Tibial artery (tissue), 4 donors: ENCODE data around the gene SPATA7.

Experiments
- DNase-seq, 2 donors: peaks; one replicate each; pipeline ENCODE4 v3.0.0-alpha.2; 2019
- H3K27ac ChIP-seq, 2 donors: fragments of 200-600 bp; sonication (generic) in 1 of 2; 1 replicate in 1 of 2; 2 replicates in 1 of 2; pipeline ENCODE4 v1.5.1; 2018 to 2019; ENCODE audit warnings: mild to moderate bottlenecking in 1 of 2
- H3K27me3 ChIP-seq, 2 donors: fragments of 200-600 bp; sonication (generic) in 1 of 2; one replicate each; pipeline versions ENCODE4 v1.5.1 to v1.6.0; 2016 to 2019
- H3K36me3 ChIP-seq, 3 donors: fragments of 200-600 bp; sonication (generic) in 2 of 3; one replicate each; pipeline ENCODE4 v1.5.1; 2016 to 2019; ENCODE audit warnings: mild to moderate bottlenecking in 2 of 3
- H3K4me1 ChIP-seq, 4 donors: fragments of 200-600 bp; sonication (generic) in 2 of 4; 1 replicate in 3 of 4; 2 replicates in 1 of 4; pipeline ENCODE4 v1.5.1; 2016 to 2019
- H3K4me3 ChIP-seq, 2 donors: fragments of 200-600 bp; sonication (generic) in 1 of 2; 1 replicate in 1 of 2; 2 replicates in 1 of 2; pipeline ENCODE4 v1.5.1; 2018 to 2019; ENCODE audit warnings: mild to moderate bottlenecking in 2 of 2
- H3K9me3 ChIP-seq, 3 donors: fragments of 200-600 bp; sonication (generic) in 1 of 3; one replicate each; pipeline ENCODE4 v1.5.1; 2016 to 2019
- intact Hi-C: fragments of 100-400 bp; cut with DNase I; formaldehyde crosslinking; loops from one replicate; pipeline ENCODE4 v1.15.0; 2023; ENCODE audit warnings: low total_unique reads
- TF ChIP-seq, protein P1 (sequence below), 2 experiments: fragments of 200-600 bp in 1 of 2; fragments of 450-650 bp in 1 of 2; IDR thresholded peaks; one replicate each; pipeline ENCODE4 v1.5.1; 2017 to 2019; ENCODE audit warnings: antibody characterized with exemption in 2 of 2, mild to moderate bottlenecking in 1 of 2, moderate library complexity in 1 of 2

SPATA7 gene, protein sequence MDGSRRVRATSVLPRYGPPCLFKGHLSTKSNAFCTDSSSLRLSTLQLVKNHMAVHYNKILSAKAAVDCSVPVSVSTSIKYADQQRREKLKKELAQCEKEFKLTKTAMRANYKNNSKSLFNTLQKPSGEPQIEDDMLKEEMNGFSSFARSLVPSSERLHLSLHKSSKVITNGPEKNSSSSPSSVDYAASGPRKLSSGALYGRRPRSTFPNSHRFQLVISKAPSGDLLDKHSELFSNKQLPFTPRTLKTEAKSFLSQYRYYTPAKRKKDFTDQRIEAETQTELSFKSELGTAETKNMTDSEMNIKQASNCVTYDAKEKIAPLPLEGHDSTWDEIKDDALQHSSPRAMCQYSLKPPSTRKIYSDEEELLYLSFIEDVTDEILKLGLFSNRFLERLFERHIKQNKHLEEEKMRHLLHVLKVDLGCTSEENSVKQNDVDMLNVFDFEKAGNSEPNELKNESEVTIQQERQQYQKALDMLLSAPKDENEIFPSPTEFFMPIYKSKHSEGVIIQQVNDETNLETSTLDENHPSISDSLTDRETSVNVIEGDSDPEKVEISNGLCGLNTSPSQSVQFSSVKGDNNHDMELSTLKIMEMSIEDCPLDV

DNA sequence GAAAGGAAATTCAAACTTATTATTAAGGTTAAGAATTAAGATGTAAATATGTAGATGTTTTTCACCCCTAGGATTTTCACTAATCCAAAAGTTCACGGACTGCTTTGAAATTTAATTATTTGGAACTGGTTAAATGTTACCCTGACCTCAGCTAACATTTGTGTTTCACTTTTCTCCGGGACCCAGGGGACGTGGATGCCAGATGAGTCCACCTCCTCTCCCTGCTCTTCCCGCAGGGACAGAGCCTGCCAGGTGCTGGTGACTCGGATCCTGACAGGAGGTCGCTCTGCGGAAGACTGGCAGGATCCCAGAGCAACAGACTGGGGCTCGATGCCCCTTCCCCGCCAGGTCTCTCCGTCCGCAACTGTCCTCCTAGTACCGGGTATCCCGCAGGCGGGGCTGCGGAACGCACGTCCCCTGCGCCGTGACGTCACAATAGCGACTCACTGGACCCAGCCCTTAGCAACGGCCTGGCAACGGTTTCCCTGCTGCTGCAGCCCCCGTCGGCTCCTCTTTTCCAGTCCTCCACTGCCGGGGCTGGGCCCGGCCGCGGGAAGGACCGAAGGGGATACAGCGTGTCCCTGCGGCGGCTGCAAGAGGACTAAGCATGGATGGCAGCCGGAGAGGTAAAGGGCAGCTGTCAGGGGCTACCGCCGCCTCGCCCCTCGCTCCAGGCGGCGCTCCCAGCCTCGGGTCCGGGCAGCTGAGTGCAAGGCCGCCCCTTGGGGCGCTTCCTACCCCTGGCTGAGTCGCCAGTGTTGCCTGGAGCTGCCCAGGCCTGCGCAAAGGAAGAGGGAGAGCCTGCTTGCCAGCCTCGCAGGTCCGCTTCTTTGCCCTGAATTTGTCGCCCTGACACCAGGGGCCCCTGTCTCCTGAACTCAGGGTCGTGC lies at the start of gene SPATA7:
SPATA7 (plus strand) TSS at position 446 of the 890 bp plus-strand sequence; CDS start at position 608, 162 bp downstream.
- intact Hi-C loops: no loop called here
- TF ChIP-seq, protein P1, sequence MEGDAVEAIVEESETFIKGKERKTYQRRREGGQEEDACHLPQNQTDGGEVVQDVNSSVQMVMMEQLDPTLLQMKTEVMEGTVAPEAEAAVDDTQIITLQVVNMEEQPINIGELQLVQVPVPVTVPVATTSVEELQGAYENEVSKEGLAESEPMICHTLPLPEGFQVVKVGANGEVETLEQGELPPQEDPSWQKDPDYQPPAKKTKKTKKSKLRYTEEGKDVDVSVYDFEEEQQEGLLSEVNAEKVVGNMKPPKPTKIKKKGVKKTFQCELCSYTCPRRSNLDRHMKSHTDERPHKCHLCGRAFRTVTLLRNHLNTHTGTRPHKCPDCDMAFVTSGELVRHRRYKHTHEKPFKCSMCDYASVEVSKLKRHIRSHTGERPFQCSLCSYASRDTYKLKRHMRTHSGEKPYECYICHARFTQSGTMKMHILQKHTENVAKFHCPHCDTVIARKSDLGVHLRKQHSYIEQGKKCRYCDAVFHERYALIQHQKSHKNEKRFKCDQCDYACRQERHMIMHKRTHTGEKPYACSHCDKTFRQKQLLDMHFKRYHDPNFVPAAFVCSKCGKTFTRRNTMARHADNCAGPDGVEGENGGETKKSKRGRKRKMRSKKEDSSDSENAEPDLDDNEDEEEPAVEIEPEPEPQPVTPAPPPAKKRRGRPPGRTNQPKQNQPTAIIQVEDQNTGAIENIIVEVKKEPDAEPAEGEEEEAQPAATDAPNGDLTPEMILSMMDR (IDR thresholded peaks at IDR 0.05): no peak
- peak; percentile 93 for DNase-seq

DNA sequence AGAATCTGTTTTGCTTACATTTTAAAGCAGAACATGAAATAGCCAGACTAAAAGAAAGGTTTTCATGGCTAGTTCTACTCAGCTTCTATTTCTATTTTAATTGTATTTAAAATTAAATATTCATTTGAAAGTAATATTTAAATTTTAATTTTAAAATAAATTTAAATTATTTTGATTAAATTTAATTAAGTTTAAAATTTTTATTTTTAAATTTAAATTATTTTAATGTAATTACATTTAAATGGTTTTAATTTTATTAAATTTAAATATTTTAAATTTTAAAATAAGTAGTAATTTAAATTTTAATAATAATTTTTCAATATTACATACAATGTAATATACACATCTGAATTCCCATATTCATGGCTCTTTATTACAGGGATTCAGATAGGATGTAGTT lies 45.1 kb upstream of the SPATA7 start:
- Histone ChIP-seq H3K36me3 (no peaks in the 10 kb centered on the region), H3K27me3 (no peaks in the 10 kb centered on the region), H3K9me3 (no peaks in the 10 kb centered on the region), H3K4me3 (no peak overlapping the region), H3K27ac (no peak overlapping the region), H3K4me1 (no peaks in the 10 kb centered on the region)
- TF ChIP-seq, protein P1 (IDR thresholded peaks at IDR 0.05): no peak
- intact Hi-C loops: no loop called here
- DNase-seq: no peak

More for the DNA sequence above, at the start of gene SPATA7:
- Histone ChIP-seq H3K27ac (peak within 1 kb of the TSS; percentile 67 to 89), H3K4me3 (peak within 1 kb of the TSS; percentile 60 to 93), H3K9me3 (no peaks in the 10 kb centered on the region), H3K4me1 (peaks cover 0 to 12% (median 8%) of the 10 kb centered on the region in 4 donors), H3K27me3 (no peaks in the 10 kb centered on the region), H3K36me3 (no peaks in the 10 kb centered on the region)

DNA sequence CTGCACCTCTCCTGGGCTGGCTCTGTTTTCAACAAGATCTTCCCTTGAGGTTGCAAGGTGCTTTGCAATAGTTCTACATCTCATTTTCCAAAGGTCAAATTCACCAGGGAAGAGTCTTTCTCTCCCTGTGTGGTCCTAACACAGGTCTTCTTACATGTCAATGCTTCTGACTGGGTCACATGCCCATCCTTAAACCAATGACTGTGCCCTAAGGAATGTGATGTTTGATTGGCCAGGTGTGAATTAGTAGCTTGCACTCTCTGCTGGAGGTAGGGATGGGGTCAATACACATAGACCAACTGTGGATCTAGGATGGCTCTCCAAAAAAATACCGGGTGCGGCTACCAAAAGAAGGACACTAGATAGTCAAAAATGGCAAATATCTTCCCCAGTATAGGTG lies 42.5 kb upstream of the SPATA7 start:
- intact Hi-C loops: no loop called here
- Histone ChIP-seq H3K9me3 (no peaks in the 10 kb centered on the region), H3K4me3 (no peak overlapping the region), H3K27ac (no peak overlapping the region), H3K36me3 (no peaks in the 10 kb centered on the region), H3K4me1 (no peaks in the 10 kb centered on the region), H3K27me3 (no peaks in the 10 kb centered on the region)
- DNase-seq: no peak
- TF ChIP-seq, protein P1 (IDR thresholded peaks at IDR 0.05): no peak

DNA sequence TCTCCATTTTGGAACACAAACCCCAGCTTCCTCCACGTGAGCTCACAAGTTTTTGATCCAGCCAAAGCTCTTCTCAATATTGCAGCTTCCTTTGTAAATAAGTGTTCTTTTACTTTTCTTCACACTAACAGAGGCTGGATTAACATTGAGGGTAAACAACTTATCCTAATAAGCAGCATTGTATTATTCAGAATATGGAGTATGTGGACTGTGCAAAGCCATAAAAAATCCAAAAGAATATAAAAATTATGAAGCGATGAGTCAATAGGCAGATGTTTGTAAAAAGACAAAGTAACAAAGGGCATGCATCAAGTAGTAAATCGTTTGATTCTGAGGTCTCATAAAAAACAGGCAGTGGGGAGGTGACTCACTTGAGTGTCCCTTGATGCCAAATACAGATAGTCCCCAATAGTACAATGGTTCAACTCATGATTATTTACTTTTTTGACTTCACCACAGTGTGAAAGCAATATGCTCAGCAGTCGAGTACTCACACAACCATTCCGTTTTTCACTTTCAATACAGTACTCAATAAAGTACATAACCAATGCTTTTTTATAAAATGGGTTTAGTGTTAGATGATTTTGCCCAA lies 39.3 kb upstream of the SPATA7 start:
- intact Hi-C loops: no loop called here
- H3K4me1 ChIP-seq: no peaks in the 10 kb centered on the region
- TF ChIP-seq, protein P1 (IDR thresholded peaks at IDR 0.05): no peak
- no peak overlapping the region for H3K4me3 ChIP-seq
- no peak for DNase-seq
- no peaks in the 10 kb centered on the region for H3K9me3 ChIP-seq
- H3K27me3 ChIP-seq: no peaks in the 10 kb centered on the region
- no peaks in the 10 kb centered on the region for H3K36me3 ChIP-seq
- no peak overlapping the region for H3K27ac ChIP-seq

DNA sequence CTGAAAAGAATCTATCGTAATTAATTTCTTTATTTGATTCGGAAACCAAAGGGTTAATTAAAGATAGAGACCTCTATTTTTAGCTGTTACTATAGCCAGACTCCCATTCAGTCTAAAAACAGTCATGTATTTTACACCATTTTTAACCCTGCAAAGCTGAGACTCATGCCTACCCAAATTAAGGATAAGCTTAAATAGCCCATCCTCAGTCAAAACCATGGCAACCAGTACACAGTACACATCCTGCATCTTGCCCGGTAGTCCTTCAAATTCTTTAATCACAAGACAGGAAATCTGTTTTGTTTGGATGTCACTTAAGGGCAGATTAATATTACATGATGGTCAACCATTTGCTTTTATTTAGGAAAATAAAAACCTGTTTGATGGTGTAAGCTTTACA lies 36.9 kb upstream of the SPATA7 start:
- H3K9me3 ChIP-seq: no peaks in the 10 kb centered on the region
- no peaks in the 10 kb centered on the region for H3K27me3 ChIP-seq
- intact Hi-C loops: no loop called here
- H3K36me3 ChIP-seq: no peaks in the 10 kb centered on the region
- no peaks in the 10 kb centered on the region for H3K4me1 ChIP-seq
- H3K27ac ChIP-seq: no peak overlapping the region
- no peak overlapping the region for H3K4me3 ChIP-seq
- DNase-seq: no peak
- TF ChIP-seq, protein P1 (IDR thresholded peaks at IDR 0.05): no peak
